Mucosa of stomach (tissue), 1 donor: ENCODE data around the gene NTHL1.

Source experiments
- H3K27me3 ChIP-seq: one replicate; pipeline ENCODE4 v1.7.0; 2013; ENCODE audit warnings: mild to moderate bottlenecking, low read length; ENCODE audit not compliant: control insufficient read depth, insufficient read depth
- H3K36me3 ChIP-seq: one replicate; pipeline ENCODE4 v1.7.0; 2013; ENCODE audit warnings: low read length; ENCODE audit not compliant: control insufficient read depth, insufficient read depth
- H3K4me1 ChIP-seq: one replicate; pipeline ENCODE4 v1.7.0; 2013; ENCODE audit warnings: mild to moderate bottlenecking, low read length; ENCODE audit not compliant: control insufficient read depth, insufficient read depth
- H3K4me3 ChIP-seq: one replicate; pipeline ENCODE4 v1.7.0; 2013; ENCODE audit warnings: low read length
- H3K9ac ChIP-seq: one replicate; pipeline ENCODE4 v1.7.0; 2013; ENCODE audit warnings: mild to moderate bottlenecking, low read length, moderate library complexity
- H3K9me3 ChIP-seq: one replicate; pipeline ENCODE4 v1.7.0; 2013; ENCODE audit warnings: mild to moderate bottlenecking, low read length, moderate library complexity; ENCODE audit not compliant: control insufficient read depth
- donor health status: Pancreatic carcinoma.

Gene NTHL1

GRCh38 chr16:2027024-2028010 is 20.3 kb downstream of the NTHL1 start:
- H3K36me3 ChIP-seq = peaks cover 3% of the 10 kb centered on the region
- peak overlapping the region; percentile 75 for H3K4me3 ChIP-seq
- peak overlapping the region; percentile 26 for H3K9ac ChIP-seq
- peaks cover 51% of the 10 kb centered on the region for H3K4me1 ChIP-seq
- H3K9me3 ChIP-seq = no peaks in the 10 kb centered on the region
- H3K27me3 ChIP-seq = no peaks in the 10 kb centered on the region

GRCh38 chr16:2026461-2027023 is 21.1 kb downstream of the NTHL1 start, which contains the start of gene NHERF2:
TSS of gene NHERF2 (plus strand) at chr16:2026902. CDS start at chr16:2027006, 104 bp downstream.
- Histone ChIP-seq H3K9ac (peak within 1 kb of the TSS; percentile 61), H3K36me3 (peaks cover 3% of the 10 kb centered on the region), H3K4me1 (peaks cover 50% of the 10 kb centered on the region), H3K27me3 (no peaks in the 10 kb centered on the region), H3K9me3 (no peaks in the 10 kb centered on the region), H3K4me3 (peak within 1 kb of the TSS; percentile 75)

GRCh38 chr16:2025878-2026460 is 21.7 kb downstream of the NTHL1 start:
- Histone ChIP-seq H3K9me3 (no peaks in the 10 kb centered on the region), H3K4me3 (no peak overlapping the region), H3K9ac (peak overlapping the region; percentile 61), H3K27me3 (no peaks in the 10 kb centered on the region), H3K36me3 (peaks cover 3% of the 10 kb centered on the region), H3K4me1 (peaks cover 50% of the 10 kb centered on the region)

- peaks cover 6% of the 10 kb centered on the region for H3K27me3 ChIP-seq
These were observed 22.4 kb downstream of the NTHL1 start for GRCh38 chr16:2025251-2025650.

GRCh38 chr16:2024032-2024420 is 23.6 kb downstream of the NTHL1 start:
- Histone ChIP-seq H3K4me1 (peaks cover 65% of the 10 kb centered on the region), H3K36me3 (no peaks in the 10 kb centered on the region), H3K9me3 (no peaks in the 10 kb centered on the region), H3K27me3 (peaks cover 18% of the 10 kb centered on the region), H3K4me3 (no peak overlapping the region), H3K9ac (peak overlapping the region; percentile 62)

More at GRCh38 chr16:2025251-2025650, 22.4 kb downstream of the NTHL1 start:
- Histone ChIP-seq H3K36me3 (peaks cover 3% of the 10 kb centered on the region), H3K4me3 (no peak overlapping the region), H3K9me3 (no peaks in the 10 kb centered on the region), H3K4me1 (peaks cover 57% of the 10 kb centered on the region), H3K9ac (no peak overlapping the region)

- peaks cover 60% of the 10 kb centered on the region for H3K4me1 ChIP-seq
- peaks cover 22% of the 10 kb centered on the region for H3K27me3 ChIP-seq
- no peaks in the 10 kb centered on the region for H3K36me3 ChIP-seq
- peak overlapping the region; percentile 25 for H3K4me3 ChIP-seq
- H3K9me3 ChIP-seq = no peaks in the 10 kb centered on the region
- H3K9ac ChIP-seq = peak overlapping the region; percentile 62
These were observed 24.3 kb downstream of the NTHL1 start for GRCh38 chr16:2023092-2024031.

GRCh38 chr16:2022723-2023091 is 24.9 kb downstream of the NTHL1 start:
- Histone ChIP-seq H3K27me3 (peaks cover 22% of the 10 kb centered on the region), H3K9me3 (no peaks in the 10 kb centered on the region), H3K4me3 (no peak overlapping the region), H3K9ac (peak overlapping the region; percentile 62), H3K4me1 (peaks cover 54% of the 10 kb centered on the region), H3K36me3 (no peaks in the 10 kb centered on the region)

- Histone ChIP-seq H3K9me3 (no peaks in the 10 kb centered on the region), H3K4me1 (peaks cover 55% of the 10 kb centered on the region), H3K27me3 (peaks cover 22% of the 10 kb centered on the region), H3K36me3 (no peaks in the 10 kb centered on the region), H3K9ac (no peak overlapping the region), H3K4me3 (no peak overlapping the region)
These were observed 27.5 kb downstream of the NTHL1 start for GRCh38 chr16:2019921-2020831.

- H3K9me3 ChIP-seq = no peaks in the 10 kb centered on the region
- H3K4me1 ChIP-seq = peaks cover 60% of the 10 kb centered on the region
- H3K4me3 ChIP-seq = no peak within 1 kb of the TSS
- no peak within 1 kb of the TSS for H3K9ac ChIP-seq
- no peaks in the 10 kb centered on the region for H3K36me3 ChIP-seq
- peaks cover 22% of the 10 kb centered on the region for H3K27me3 ChIP-seq
These were observed 28.1 kb downstream of the NTHL1 start, which contains the start of gene NPW for GRCh38 chr16:2019518-2019920. TSS of gene NPW (plus strand) at chr16:2019785.

GRCh38 chr16:2016407-2016922 is 31.2 kb downstream of the NTHL1 start:
- H3K36me3 ChIP-seq = no peaks in the 10 kb centered on the region
- peaks cover 43% of the 10 kb centered on the region for H3K4me1 ChIP-seq
- H3K27me3 ChIP-seq = peaks cover 22% of the 10 kb centered on the region
- H3K9me3 ChIP-seq = no peaks in the 10 kb centered on the region
- H3K9ac ChIP-seq = no peak overlapping the region
- H3K4me3 ChIP-seq = no peak overlapping the region
